HG03066 (cell line): Measurements from ENCODE around the gene CELF2.

Source experiments
- ATAC-seq: cut with Tn5 transposase; IDR thresholded peaks from one replicate; pipeline ENCODE4 v1.9.1; 2021; ENCODE audit warnings: low read depth; ENCODE audit not compliant: unreplicated experiment

The CELF2 gene

GRCh38 chr10:11191190-11191589 lies 173.5 kb downstream of the CELF2 start:
- no peak for ATAC-seq

DNA sequence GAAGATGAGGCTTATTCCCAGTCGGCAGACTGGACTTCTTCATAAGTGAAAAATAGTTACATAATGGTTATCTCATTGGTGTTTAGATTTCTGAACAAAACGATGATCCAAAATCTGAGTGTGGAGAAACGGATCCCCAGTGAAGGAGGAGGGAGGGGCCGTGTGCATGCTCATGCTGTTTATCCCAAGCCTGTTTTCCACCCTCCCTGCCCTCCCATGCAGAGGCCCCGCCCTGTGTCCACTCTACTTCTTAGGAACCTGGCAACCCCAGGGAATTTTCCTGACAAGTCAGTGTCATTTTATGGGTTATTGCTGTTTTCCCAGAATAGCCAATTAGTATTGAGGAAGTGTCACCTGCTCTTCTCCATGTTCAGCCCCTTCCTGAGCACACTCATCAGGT lies 174.0 kb downstream of the CELF2 start:
- ATAC-seq, result no peak

DNA sequence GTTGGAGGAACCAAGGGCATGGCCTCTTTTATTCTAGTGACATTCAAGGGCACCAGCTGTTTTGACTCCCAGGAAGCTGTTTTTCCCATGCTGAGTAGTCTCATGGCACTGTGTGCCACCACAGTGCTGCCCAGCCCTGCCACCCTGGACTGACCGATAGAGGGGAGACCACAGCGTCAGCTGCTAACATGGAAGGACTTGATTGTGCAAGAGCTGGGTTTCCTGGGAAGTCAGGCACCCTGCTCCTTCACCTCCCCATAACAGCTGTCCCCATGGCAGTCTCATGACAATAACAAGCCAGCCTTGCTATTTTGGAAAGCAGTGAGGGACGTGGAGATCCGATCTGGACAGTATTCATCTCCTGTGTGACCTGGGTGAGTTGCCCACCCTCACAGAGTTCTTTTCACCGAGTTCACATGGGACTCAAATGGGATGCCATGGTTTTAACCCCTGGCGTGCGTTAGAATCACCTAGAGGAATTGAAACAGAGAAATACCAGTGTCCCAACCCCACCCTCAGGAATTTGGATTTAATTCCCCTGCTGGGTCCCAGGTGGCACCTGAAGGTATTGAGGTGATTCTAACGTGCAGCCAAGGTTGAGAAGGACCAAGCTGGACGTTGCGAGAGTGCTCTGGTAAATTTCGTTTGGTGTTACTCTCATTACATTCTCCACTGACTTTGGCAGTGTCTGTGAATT lies 174.8 kb downstream of the CELF2 start:
- ATAC-seq, result no peak

DNA sequence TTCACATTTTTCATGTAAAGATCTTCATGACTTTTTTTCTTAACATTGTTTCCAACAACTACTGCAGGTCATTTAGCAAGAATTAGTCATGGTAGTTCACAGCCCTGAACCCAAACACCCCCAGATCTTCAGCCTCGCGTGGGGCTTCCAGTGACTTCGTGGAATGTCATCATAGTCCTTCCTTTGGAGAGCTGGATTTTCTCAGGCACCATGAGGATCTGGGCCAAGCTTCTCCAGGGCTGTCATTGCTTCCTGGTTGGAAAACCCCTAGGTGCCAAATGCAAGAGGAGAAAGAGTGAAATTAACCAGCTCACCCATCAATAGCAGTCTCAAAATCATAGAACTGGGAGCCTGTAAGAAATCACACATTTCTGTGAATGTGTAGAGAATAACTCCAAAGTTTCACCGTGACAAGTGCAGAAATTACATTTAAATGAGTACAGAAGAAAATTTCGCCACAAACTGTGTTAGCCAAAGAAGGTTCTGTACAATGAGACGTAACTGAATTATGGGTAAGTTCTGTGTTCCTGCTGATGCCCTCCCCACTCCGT lies 175.4 kb downstream of the CELF2 start:
- no peak for ATAC-seq

DNA sequence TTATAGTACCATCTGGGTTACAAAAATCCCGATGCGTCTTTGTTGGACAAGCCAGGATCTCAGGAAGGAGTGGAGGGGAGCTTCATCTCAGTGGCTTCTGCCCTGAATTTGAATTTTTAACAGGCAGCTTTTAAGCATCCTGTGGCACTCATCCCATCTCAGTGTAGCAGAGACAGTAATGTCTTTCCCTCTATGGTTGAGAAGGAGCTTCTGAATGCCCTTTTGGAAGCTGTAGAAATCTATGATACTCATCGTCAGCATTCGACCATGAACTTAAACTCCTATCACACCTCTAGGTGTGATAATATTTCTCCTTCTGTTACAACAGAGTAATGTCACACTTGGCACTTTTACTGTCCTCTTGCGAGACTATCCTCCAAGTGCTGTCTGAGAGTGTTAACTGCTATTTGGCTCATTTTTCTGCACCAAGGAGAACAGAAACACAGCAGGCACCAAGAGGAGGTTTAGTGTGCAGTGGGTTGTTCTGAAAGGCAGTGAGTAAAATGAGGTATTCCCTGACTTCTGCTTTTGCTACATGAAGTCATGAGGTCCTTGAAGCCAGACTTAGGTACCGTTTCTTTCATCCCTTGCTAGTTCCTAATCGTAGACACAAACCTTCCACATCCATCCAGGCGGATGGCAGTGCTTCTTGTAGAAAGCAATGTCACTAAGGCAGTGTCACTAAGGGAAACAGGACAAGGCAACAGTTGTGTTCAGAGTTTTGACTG lies 177.4 kb downstream of the CELF2 start:
- no peak for ATAC-seq

DNA sequence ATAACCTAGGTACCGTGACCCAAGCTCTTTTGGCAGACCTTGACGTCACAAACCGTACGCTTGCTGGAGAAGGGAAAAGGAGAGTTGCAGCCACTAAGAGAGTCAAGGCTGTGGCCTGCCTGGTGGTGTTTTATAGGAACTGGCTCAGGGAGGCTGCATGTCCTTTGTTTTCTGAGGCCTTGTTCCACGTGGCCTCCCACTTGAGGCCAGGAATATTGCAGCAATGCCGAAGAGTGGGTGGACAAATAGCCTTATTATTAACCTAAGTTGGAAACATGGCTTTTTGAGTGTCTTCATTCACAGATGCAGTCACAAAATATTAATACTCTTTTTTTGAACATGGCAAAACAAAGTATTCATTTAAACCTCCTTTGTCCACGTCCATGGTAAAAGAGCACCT lies 178.0 kb downstream of the CELF2 start:
- ATAC-seq, result no peak

DNA sequence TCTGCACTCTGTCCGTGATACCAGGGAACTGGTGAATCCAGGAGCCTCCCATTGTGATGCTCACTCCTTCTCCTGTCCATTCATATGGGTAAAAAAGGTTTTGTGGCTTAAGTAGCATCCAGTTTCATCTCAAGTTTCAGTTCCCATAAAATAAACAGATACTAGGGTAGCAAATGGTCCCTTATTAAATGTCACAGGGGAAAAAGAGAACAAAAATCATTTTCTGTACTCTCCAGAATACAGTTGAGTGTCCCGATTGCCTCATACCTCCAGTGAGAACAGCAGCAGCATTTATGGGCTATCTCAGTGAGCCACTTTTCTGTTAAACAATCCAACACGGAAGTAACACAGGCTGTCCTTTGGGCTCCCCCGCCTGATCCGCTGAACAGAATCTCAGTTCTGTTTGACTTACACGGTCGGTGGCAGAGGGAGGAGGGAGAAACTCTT lies 179.6 kb downstream of the CELF2 start:
- ATAC-seq, result peak; percentile 67

- no peak for ATAC-seq
Observed at GRCh38 chr10:11197878-11198277, 180.2 kb downstream of the CELF2 start.

DNA sequence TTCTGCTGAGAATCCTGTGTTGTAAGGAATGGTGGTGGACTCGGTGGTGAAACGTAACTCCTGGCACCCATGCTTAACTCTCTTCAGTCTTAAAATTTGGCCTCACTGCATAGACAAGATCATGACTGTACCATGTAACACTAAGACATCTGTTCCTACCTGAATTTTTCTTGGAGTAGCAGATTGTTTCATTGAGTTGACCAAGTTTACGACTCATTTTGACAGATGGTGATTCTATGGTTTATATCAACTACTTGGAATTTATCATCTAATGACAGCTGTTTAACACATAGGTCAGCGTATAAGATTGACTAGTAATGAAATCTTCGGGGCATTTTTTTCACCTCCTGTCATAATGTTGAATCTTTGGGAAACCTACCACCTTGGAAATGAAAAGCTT lies 184.2 kb downstream of the CELF2 start:
- ATAC-seq, result no peak

GRCh38 chr10:11204351-11204942 lies 186.8 kb downstream of the CELF2 start:
- no peak for ATAC-seq

DNA sequence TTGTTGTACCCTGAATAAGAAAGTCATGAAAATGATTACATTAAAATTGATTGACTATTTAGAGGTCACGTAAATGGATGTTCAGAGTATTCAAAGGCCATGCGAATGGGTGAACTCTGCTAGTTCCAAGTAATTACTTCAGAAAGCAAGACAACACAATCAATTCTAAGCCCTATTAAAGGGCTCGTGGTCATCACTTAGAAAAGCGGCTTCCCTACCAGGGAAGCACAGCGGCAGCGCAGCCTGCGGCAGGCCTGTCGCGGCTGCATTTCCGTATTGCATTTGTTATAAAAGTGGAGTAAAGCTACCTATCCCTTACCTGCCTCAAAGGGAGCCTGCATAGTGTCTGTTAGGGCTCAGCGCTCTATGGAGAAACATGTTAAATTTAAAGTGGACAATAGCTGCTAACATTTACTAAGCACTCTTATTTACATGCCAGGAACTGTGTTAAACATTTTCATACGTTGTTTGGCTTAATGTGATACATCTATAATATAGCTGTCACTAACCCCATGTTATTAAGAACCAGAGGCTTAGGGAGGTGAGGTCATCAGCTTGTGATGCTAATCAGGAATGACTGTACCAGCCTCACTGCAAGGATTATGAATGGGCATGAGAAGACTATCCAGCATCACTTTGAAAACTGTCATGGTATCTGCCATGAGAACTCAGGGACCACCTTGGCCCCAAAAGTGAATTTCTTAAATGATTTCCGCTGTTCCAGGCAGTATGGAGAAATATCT lies 187.5 kb downstream of the CELF2 start:
- no peak for ATAC-seq

- ATAC-seq, result no peak
Observed at GRCh38 chr10:11206676-11207559, 189.2 kb downstream of the CELF2 start.

DNA sequence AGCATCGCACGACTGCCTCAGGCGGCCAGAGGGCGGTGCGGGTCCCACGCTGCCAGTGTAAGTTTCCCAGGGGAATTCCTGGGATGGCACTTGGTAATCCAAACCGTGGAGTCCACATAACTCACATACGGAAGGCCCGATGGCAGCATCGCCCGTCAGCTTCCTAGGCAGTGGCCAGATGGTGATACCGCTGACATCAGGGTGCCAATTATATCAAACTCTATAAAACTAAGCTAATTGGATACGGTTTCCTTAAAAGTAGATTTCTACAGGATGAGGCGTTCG lies 189.8 kb downstream of the CELF2 start:
- ATAC-seq, result no peak

DNA sequence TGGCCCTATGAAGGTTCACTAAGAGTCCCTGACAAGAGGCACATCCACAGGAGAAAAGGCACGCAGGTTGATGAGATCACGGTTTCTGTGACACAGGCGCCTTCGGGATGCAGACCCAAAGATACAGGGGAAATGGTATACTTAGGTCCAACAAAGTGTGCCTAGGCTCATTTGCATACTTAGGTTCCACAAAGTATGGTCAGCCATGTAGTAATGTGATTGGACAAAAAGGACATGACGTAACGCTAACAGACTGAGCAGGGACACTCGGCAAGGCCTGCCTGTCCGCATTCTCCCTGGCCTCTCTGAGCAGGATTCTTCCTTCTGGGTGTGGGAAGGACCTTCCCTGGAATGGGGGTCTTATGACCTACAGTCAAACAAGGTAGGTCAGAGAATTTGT lies 190.6 kb downstream of the CELF2 start:
- no peak for ATAC-seq

DNA sequence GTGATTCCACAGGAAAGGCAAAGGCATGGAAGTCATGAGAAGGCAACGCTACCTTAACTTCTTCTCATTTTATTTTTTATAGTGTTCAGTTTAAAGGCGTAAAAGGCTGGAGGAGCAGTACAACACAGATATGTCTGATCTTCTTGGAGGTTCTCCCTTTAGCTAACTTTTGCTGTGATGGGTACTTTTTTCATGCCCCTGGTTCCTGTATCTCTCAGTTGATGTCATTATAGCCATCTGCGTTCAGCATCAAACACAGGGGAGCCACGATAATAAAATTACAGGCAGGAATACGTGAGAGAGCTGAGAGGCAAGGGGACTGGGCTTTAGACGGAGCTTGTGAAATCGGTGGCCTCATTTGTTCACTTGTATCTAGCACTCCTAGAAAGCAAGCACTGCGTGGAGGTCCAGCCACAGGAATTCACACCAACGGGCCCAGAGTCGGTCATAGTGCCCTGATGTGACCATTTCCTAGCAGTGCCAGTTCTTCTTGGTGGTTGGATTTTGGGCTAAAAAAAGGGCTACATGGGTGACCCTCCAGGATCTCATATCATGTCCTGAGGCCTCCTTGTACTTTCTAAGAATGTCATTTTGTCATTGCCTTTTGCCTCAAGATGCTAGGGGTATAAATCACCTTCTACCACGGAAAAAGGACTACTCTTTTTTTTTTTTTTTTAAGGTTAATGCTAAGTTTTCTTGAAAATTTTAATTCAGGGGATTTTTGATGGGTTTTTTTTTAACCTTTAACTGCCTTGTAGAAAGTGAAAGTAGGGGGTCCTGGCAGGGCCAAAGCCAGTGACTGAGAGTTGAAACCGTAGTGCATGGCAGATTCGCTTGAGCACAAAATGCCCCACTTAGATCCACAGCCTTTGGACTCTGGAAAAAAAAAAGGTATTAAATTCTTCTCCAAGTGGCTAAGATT lies 191.5 kb downstream of the CELF2 start:
- peak; percentile 53 for ATAC-seq

- ATAC-seq, result peak; percentile 36
Observed at GRCh38 chr10:11209830-11210181, 192.1 kb downstream of the CELF2 start.

GRCh38 chr10:11210211-11210922 lies 192.7 kb downstream of the CELF2 start:
- ATAC-seq, result no peak

DNA sequence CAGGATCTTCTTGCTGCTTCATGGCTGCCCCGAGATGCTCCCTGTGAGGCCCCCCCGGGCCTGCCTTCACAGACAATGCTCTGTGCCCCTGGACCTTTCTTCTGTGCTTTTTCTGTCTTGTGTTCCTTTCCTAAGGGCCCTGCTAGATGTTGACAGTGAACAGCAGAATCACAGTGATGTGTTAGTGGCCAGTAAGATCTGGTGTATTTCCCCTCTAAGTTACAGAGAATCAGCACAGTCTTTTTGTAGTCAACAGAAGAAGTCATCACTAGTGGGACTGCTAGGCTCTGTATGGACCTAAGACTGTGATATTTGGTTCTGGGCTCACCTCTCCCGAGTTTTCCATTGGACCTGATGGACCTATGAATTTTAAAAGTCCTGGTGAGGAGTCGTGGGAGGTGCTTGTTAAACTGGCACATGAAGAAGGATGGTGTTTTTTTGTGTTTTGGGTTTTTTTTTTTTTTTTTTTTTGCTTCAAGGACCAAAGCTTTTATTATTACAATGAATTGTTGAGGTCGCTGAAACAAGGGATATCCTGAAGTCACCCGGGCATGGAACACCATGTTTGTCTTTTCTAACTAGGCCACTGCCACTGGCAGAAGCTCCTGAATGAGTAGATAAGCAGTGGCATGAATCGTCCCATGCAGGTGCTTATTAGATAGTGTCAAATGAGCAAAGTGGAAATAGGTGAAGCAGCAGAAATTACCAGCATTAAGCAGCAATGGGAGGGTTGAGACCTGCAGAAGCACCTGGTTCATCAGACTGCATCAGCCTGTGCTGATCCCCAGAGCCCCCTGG lies 194.8 kb downstream of the CELF2 start:
- ATAC-seq, result no peak
